ENCODE data around the gene GNB1L. TPM values are rescaled to one million over a fixed set of nuclear protein-coding genes. Genes with fewer than 3 reads are reported as not detected.

The GNB1L gene
- total RNA-seq, 5 donors from 2014 or later (not counting 1 experiment from before 2014, with no cell fraction given), result 4.8 to 13.7 (median 12.9) TPM

DNA sequence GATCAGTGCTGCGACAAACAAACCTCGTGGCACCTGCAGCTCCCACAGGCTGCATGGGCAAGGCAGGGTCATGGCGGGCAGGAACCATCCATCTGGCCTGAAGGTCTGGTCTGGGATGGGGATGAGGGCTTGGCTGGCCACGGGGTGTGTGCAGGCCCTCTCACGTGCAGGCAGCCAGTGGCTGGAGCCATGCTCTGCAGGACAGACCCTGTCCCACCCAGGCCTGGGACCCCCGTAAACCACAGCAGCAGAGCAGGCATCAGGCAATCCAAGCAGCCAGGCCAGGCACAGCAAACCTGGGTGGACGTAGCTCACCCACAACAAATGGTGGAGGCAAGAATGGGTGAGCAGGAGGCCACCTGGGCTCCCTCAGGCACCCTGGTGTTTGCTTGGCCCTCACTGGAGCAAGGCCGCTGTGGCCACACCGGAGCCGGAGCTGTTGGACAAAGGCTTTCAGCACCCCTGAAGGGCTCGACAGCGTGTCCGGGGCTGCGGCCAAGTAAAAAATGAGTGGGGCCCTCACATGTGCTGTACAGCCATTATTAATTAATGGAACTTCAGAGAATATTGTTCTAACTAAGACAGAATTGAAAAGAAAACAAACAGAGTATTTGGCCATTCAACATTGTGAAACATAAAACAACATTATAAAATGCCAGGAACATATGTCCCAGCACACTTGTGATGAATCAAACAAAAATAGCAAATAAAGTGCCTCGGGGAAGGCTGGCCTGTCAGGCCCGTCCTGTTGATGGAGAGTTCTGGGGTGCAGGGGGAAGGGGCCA lies 24.0 kb upstream of the GNB1L start:
- H3K36me3 ChIP-seq (ENCODE audit: control insufficient read depth in 2 of 2, extremely low read depth in 1 of 2, insufficient read depth in 1 of 2, low read length in 1 of 2), result peaks cover 5 to 10% of the 10 kb centered on the region in 2 donors
- peaks cover 0 to 2% of the 10 kb centered on the region in 2 experiments for H3K27me3 ChIP-seq (replicated peaks in 1 of 2; ENCODE audit: control insufficient read depth in 2 of 2, extremely low read depth in 1 of 2, insufficient read depth in 2 of 2, low read length in 1 of 2)
- Mint-ChIP-seq H3K4me3 (no peak overlapping the region), H3K4me1 (peaks cover under 1 to 12% (median 11%) of the 10 kb centered on the region in 3 donors), H3K36me3 (no peaks in the 10 kb centered on the region), H3K27me3 (no peaks in the 10 kb centered on the region), H3K27ac (no peak overlapping the region), H3K9me3 (no peaks in the 10 kb centered on the region)
- ATAC-seq (replicated peaks in 1 of 4) (no peak), DNase-seq (peak in 3 of 35 experiments; percentile 1 to 14 (median 5))
- no peak overlapping the region for H3K4me3 ChIP-seq (ENCODE audit: control insufficient read depth in 1 of 2, extremely low read depth in 1 of 2, low read length in 1 of 2)
- H3K4me1 ChIP-seq (ENCODE audit: control insufficient read depth in 1 of 2, extremely low read depth in 1 of 2, insufficient read depth in 2 of 2, low read length in 2 of 2), result peaks cover 6 to 28% of the 10 kb centered on the region in 2 experiments
- CTCF ChIA-PET, result no interaction called here
- no peak overlapping the region for H3K27ac ChIP-seq (ENCODE audit: low read length)
- 89% methylated on average over 14 of the region's 16 CpGs for WGBS (ENCODE audit: insufficient coverage)
- H3K9me3 ChIP-seq, result no peaks in the 10 kb centered on the region
- POLR2A ChIA-PET, result no interaction called here

DNA sequence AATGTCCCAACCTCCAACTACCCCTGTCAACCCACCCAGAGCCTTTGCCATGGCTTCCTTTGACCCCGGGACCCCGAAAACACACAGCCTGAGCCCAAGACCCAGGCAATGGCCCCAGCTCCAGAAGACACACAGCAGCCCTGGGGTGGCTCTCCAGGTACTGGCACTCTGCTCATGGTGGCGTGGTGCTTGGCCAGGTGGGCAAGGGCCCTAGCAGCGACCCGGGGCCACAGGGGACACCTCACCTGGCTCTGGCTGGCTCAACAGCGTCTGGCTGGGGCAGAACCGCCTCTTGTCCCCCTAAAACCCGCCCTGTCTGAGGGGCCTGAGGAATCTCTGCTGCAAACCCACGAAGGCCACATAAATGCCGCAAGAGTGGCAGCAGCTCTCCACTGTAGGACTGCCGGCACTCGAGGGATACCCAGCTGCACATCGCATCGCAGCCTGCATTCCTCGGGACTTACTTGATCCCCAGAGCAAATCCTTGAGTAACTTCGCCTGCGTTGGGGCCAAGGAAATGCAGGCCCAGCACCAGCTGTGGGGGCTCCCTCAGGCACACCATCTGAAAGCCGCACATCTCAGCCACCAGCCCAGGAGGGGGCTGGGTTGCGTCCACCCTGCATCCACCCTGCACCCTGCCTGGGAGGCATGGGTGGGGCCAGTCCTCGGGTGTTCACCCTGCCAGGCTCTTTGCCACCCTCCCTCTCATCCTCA lies 23.1 kb upstream of the GNB1L start:
- Mint-ChIP-seq H3K27ac (no peak overlapping the region), H3K9me3 (no peaks in the 10 kb centered on the region), H3K4me3 (no peak overlapping the region), H3K36me3 (no peaks in the 10 kb centered on the region), H3K4me1 (peaks cover 0 to 13% (median 13%) of the 10 kb centered on the region in 3 donors), H3K27me3 (no peaks in the 10 kb centered on the region)
- Histone ChIP-seq H3K4me3 (ENCODE audit: control insufficient read depth in 1 of 2, extremely low read depth in 1 of 2, low read length in 1 of 2) (no peak overlapping the region), H3K9me3 (no peaks in the 10 kb centered on the region), H3K27me3 (replicated peaks in 1 of 2; ENCODE audit: control insufficient read depth in 2 of 2, extremely low read depth in 1 of 2, insufficient read depth in 2 of 2, low read length in 1 of 2) (peaks cover 0 to 4% of the 10 kb centered on the region in 2 experiments), H3K36me3 (ENCODE audit: control insufficient read depth in 2 of 2, extremely low read depth in 1 of 2, insufficient read depth in 1 of 2, low read length in 1 of 2) (peaks cover 5 to 10% of the 10 kb centered on the region in 2 donors), H3K4me1 (ENCODE audit: control insufficient read depth in 1 of 2, extremely low read depth in 1 of 2, insufficient read depth in 2 of 2, low read length in 2 of 2) (peaks cover 6 to 37% of the 10 kb centered on the region in 2 experiments), H3K27ac (ENCODE audit: low read length) (no peak overlapping the region)
- ChIA-PET POLR2A (no interaction called here), CTCF (no interaction called here)
- peak in 3 of 35 experiments; percentile 1 to 20 (median 12) for DNase-seq
- 93% methylated on average over 19 of the region's 20 CpGs for WGBS (ENCODE audit: insufficient coverage)
- ATAC-seq (replicated peaks in 1 of 4), result no peak

DNA sequence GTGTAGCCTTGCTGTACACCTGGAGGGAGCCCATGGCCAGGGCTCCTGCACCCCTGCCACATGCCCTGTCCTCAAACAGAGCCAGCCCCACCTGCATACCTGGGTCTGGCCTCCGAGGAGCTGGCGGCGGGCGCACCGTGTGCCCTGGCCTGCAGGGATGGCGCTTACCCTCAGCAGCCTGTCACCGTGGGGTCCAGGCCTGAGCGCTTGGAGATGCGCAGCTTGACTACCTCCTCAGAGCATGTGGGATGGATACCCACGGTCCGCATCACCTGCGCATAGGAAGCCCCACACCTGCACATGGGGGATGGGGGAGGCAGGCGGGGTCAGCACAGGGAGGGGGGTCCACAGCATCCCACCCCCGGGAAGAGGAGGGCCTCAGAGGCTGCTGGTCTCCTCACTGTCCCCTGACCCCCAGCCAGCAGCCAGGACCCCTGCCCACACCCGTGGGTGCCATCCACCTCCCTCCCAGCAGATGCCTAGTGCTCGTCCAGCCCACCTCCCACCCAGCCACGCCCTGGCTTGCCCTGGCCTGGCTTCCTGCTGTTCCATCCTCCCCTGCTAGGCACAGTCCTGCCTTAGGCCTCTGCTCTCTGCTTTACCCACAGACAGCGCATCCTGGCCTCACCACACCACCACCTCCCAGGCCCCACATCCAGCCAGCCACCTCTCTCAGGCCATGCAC lies 22.4 kb upstream of the GNB1L start:
- Histone ChIP-seq H3K27me3 (replicated peaks in 1 of 2; ENCODE audit: control insufficient read depth in 2 of 2, extremely low read depth in 1 of 2, insufficient read depth in 2 of 2, low read length in 1 of 2) (peaks cover 0 to 7% of the 10 kb centered on the region in 2 experiments), H3K36me3 (ENCODE audit: control insufficient read depth in 2 of 2, extremely low read depth in 1 of 2, insufficient read depth in 1 of 2, low read length in 1 of 2) (peaks cover 5 to 10% of the 10 kb centered on the region in 2 donors), H3K4me3 (ENCODE audit: control insufficient read depth in 1 of 2, extremely low read depth in 1 of 2, low read length in 1 of 2) (no peak overlapping the region), H3K9me3 (no peaks in the 10 kb centered on the region), H3K27ac (ENCODE audit: low read length) (no peak overlapping the region), H3K4me1 (ENCODE audit: control insufficient read depth in 1 of 2, extremely low read depth in 1 of 2, insufficient read depth in 2 of 2, low read length in 2 of 2) (peaks cover 6 to 41% of the 10 kb centered on the region in 2 experiments)
- ATAC-seq (replicated peaks in 1 of 4) (no peak), DNase-seq (peak in 3 of 35 experiments; percentile 0 to 23 (median 5))
- Mint-ChIP-seq H3K4me3 (no peak overlapping the region), H3K9me3 (no peaks in the 10 kb centered on the region), H3K36me3 (no peaks in the 10 kb centered on the region), H3K4me1 (peaks cover 0 to 13% (median 13%) of the 10 kb centered on the region in 3 donors), H3K27me3 (no peaks in the 10 kb centered on the region), H3K27ac (no peak overlapping the region)
- ChIA-PET CTCF (no interaction called here), POLR2A (no interaction called here)
- WGBS (ENCODE audit: insufficient coverage), result 92% methylated on average over 16 of the region's 18 CpGs

DNA sequence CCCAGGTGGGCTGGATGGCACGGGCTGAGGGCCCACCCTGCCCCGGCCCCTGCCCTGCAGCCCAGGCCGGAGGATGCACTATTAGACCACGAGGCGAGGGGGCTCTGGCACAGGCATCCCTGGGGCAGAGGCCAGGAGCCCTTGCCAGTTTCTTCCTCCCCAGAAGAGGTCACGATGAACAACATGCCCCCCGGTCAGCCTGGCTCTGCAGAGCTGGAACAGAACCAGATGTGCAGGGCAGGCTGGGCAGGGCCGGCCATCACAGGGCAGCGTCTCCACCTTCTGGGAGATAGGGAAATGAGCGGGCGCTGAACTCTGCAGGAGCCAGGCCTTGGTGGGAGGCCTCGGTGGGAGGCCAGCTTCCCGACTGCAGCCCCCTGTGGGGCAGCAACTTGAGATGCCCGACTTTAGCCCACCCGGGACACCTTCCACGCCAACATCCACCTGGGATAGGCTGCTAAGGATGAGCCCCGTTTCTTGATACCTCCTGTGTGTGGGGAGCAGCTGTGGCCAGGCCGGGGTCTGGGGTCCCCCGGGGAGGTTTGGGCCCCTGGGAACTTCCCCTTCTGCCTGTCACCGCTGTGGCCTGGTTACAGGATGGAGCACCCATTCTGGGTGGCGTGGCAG lies 21.8 kb upstream of the GNB1L start:
- Histone ChIP-seq H3K9me3 (no peaks in the 10 kb centered on the region), H3K27ac (ENCODE audit: low read length) (no peak overlapping the region), H3K4me3 (ENCODE audit: control insufficient read depth in 1 of 2, extremely low read depth in 1 of 2, low read length in 1 of 2) (no peak overlapping the region), H3K27me3 (replicated peaks in 1 of 2; ENCODE audit: control insufficient read depth in 2 of 2, extremely low read depth in 1 of 2, insufficient read depth in 2 of 2, low read length in 1 of 2) (peaks cover 0 to 12% of the 10 kb centered on the region in 2 experiments), H3K4me1 (ENCODE audit: control insufficient read depth in 1 of 2, extremely low read depth in 1 of 2, insufficient read depth in 2 of 2, low read length in 2 of 2) (peaks cover 6 to 41% of the 10 kb centered on the region in 2 experiments), H3K36me3 (ENCODE audit: control insufficient read depth in 2 of 2, extremely low read depth in 1 of 2, insufficient read depth in 1 of 2, low read length in 1 of 2) (peaks cover 5 to 10% of the 10 kb centered on the region in 2 donors)
- peak in 3 of 35 experiments; percentile 1 to 10 (median 1) for DNase-seq
- no peaks in the 10 kb centered on the region for H3K27me3 Mint-ChIP-seq
- 85% methylated on average over 14 of the region's 21 CpGs for WGBS (ENCODE audit: insufficient coverage)
- no peaks in the 10 kb centered on the region for H3K36me3 Mint-ChIP-seq
- ATAC-seq (replicated peaks in 1 of 4), result no peak
- no peak overlapping the region for H3K4me3 Mint-ChIP-seq
- no peak overlapping the region for H3K27ac Mint-ChIP-seq
- ChIA-PET CTCF (no interaction called here), POLR2A (no interaction called here)
- H3K9me3 Mint-ChIP-seq, result no peaks in the 10 kb centered on the region
- peaks cover 0 to 13% (median 13%) of the 10 kb centered on the region in 3 donors for H3K4me1 Mint-ChIP-seq

DNA sequence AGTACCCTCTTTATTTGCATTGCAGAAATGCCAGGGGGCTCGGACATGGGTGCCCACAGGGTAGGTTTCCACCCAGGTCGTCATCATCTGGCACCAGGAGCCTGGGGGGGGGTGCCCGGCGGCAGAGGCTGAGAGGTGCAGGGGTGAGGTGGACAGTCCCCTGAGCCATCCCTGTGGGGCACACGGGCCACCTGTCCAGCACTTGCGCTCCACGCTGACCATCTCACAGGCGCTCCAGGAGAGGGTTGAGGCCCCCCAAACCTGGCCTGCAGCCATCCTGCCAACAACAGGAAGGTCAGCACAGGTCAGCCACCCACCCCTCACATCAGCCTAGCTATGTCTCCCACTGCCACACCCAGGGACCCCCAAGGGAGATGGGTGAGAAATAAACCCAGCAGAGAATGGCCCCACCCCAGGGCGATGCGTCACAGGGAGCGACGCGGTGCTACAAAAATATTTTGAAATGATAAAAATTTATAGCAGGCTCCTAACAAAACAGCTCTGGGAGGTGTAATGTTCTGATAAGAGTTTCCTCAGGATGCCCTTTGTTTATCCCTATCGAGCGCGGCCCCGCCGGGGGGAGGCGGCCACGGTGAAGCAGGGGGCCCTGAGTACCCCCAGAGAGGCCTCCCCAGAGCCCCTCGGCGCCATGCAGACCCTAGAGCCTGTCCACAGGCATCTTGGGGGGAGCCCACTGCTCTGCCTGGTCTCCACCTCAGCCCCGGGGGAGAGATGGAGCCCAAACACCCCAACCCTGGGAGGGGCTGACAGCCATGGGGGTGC lies 21.0 kb upstream of the GNB1L start:
- DNase-seq, result peak in 2 of 35 experiments; percentile 7 to 23
- POLR2A ChIA-PET, result no interaction called here

More for the DNA sequence above, 21.0 kb upstream of the GNB1L start:
- Mint-ChIP-seq H3K4me3 (no peak overlapping the region), H3K27ac (no peak overlapping the region), H3K4me1 (peaks cover 0 to 13% (median 13%) of the 10 kb centered on the region in 3 donors), H3K36me3 (no peaks in the 10 kb centered on the region), H3K9me3 (no peaks in the 10 kb centered on the region), H3K27me3 (no peaks in the 10 kb centered on the region)
- WGBS (ENCODE audit: insufficient coverage), result 86% methylated on average over 14 of the region's 23 CpGs
- CTCF ChIA-PET, result no interaction called here
- H3K27me3 ChIP-seq (replicated peaks in 1 of 2; ENCODE audit: control insufficient read depth in 2 of 2, extremely low read depth in 1 of 2, insufficient read depth in 2 of 2, low read length in 1 of 2), result peaks cover 0 to 13% of the 10 kb centered on the region in 2 experiments
- H3K4me3 ChIP-seq (ENCODE audit: control insufficient read depth in 1 of 2, extremely low read depth in 1 of 2, low read length in 1 of 2), result no peak overlapping the region
- peaks cover 6 to 41% of the 10 kb centered on the region in 2 experiments for H3K4me1 ChIP-seq (ENCODE audit: control insufficient read depth in 1 of 2, extremely low read depth in 1 of 2, insufficient read depth in 2 of 2, low read length in 2 of 2)
- peaks cover 5 to 10% of the 10 kb centered on the region in 2 donors for H3K36me3 ChIP-seq (ENCODE audit: control insufficient read depth in 2 of 2, extremely low read depth in 1 of 2, insufficient read depth in 1 of 2, low read length in 1 of 2)
- no peak for ATAC-seq (replicated peaks in 1 of 4)
- H3K9me3 ChIP-seq, result no peaks in the 10 kb centered on the region
- peak overlapping the region; percentile 8 for H3K27ac ChIP-seq (ENCODE audit: low read length)

All from T-cell (primary cell).